GM20431 (cell line): ENCODE results near the gene HNRNPC.
"Not testable (repeated sequence)": the region's sequence is repeated elsewhere in the genome, so short reads cannot be mapped to it uniquely, and the experiment has no call there.

Source experiments
- in situ Hi-C: fragments of 300-500 bp; cut with MseI, MboI; formaldehyde crosslinking; loops from one replicate; pipeline ENCODE4 v1.15.0; 2020; ENCODE audit warnings: low sequenced_read_pairs; ENCODE audit not compliant: unreplicated experiment

The HNRNPC gene

DNA sequence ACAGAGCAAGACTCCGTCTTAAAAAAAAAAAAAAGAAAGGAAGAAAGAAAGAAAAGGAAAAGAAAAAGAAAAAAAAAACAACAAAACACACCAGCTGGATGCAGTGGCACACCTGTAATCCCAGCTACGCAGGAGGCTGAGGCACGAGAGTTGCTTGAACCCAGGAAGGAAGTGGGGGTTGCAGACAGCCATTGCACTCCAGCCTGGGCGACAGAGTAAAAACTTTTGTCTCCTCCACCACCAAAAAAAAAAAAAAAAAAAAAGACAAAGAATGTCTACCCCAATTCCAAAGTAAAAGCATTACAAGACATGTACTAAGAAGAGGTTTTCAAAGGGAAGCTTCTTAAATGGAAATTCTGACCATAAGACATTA is 53.4 kb downstream of the HNRNPC start:
- in situ Hi-C loops = no loop called here

DNA sequence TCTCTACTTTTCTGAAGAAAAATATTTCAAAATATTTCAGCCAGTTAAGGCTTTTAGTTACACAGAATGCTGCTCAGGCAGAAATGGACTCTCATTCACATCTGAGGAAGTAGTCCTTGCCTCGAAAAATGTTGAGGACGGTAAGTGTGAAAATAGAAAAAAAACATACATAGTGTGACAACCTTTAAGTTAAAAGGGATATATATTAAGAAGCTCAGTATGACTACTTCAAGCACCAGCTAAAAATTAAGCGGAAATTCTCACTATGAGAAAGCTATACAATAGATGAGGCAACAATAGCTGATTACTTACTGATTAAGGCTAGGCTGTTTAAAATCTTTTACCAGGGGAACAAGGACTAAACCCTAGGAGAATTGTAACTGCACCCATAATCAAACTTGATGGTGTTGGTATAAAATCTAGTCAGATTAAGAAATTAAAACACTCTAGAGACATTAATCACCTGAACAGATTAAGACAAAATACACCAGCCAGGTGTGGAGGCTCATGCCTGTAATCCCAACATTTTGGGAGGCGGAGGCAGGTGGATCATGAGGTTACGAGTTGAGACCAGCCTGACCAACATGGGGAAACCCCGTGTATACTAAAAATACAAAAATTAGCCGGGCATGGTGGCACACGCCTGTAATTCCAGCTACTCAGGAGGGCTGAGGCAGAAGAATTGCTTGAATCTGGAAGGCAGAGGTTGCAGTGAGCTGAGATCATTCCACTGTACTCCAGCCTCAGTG is 53.9 kb downstream of the HNRNPC start:
- in situ Hi-C loops = no loop called here

DNA sequence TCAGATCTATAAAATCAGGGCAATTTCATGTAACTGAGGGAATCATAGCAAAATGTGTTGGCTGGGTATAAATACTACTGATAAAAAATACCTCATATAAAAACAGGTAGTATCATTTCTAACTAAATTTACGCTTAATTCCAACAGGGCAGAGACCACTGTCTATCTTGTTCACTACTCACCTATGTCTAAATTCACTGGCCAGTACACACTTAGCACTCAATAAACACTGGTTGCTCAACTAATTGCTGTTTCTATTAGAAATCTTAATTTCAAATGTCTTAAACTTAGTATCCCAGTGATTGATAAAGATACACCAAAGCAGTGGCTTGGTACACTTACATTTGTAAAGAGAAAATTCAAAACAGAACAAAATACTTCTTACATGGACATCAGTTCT is 55.6 kb downstream of the HNRNPC start:
- in situ Hi-C loops = no loop called here

DNA sequence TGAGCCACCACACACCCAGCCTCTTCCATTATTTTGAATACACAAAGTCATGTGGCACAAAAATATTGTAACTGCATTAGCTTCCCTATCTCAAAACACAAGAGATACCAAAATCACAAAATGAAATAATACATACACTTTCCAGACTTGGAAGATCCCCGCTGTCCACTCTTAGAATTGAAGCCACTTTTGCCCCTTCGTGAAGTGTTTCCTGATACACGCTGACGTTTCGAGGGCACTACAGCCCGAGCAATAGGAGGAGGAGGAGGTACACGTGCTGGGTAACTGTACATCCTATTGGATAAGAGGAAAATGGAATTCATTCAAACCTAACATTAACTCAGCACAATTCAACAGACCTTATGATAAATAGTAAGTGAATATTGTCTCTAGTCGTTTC is 56.4 kb downstream of the HNRNPC start:
- in situ Hi-C loops = not testable (repeated sequence)

DNA sequence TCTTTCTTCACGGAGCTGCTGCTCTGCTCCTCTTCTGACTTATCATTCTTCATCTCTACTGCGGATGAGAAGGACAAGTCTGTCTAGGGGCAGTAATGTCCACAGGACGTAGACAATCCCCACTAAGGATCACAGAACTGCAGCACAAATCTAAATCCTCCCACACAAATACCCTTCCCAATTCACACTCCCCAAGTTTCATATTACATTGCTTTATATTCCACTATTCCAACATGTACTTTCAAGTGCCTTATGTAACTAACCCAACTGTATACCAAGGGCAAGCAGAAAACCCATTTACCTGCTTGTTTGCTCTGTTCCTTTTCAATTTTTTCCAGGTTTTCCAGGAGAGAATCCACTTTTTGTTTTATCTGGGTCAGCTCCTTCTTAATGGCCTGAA is 57.7 kb downstream of the HNRNPC start:
- in situ Hi-C loops = no loop called here

DNA sequence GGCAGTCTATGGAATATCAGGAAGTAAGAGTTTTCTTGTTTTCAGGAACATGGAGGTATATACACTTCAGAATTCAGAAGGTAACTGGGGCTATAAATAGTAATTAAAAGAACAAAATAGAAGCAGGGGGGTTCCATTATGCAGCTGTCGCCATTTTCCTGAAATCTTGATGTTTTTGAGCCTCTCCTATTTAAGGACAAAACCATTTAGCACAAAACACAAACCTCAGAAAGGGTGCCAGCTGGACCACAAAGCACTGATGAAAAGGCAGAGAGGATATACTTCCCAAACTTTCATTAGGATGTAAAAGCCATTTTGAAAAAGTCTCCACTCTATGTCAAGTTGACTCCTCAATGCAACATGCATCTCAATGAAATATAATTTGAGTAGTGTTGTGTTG is 59.2 kb downstream of the HNRNPC start:
- in situ Hi-C loops = no loop called here

DNA sequence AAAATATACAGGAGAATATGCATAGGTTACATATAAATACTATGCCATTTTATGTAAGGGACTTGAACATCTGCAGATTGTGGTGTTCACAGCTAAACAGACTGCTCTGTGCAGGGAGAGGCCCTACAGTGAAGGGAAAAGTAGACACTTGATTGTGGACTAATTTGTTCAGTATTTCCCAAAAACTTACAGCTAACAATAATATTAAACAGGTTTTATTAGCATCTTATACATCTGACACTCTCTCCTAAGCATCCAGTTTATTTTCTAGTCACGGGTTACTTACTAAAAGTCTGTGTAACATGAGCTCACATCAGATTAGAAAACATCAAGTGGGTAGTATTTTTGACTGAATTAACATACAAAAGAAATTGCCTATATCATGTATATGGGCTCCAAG is 60.1 kb downstream of the HNRNPC start:
- in situ Hi-C loops = no loop called here

DNA sequence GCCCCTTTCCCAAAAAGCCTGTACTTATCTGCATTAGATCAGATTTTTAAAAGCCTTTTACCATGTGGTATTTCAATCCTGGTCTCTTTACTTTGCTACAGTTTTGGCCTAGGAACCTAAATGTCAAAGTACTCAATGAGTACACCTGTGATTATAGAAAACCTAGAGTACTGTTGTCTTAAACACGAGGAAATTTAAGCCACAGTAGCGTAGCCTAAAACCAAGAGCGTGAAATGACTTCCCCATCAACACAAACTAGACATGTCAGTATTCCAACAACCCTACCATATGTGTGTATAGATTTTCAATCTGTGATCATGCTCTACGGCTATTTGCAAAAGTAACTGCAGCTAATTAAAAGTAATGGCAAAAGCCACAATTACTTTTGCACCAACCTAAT is 60.7 kb downstream of the HNRNPC start:
- in situ Hi-C loops = no loop called here

DNA sequence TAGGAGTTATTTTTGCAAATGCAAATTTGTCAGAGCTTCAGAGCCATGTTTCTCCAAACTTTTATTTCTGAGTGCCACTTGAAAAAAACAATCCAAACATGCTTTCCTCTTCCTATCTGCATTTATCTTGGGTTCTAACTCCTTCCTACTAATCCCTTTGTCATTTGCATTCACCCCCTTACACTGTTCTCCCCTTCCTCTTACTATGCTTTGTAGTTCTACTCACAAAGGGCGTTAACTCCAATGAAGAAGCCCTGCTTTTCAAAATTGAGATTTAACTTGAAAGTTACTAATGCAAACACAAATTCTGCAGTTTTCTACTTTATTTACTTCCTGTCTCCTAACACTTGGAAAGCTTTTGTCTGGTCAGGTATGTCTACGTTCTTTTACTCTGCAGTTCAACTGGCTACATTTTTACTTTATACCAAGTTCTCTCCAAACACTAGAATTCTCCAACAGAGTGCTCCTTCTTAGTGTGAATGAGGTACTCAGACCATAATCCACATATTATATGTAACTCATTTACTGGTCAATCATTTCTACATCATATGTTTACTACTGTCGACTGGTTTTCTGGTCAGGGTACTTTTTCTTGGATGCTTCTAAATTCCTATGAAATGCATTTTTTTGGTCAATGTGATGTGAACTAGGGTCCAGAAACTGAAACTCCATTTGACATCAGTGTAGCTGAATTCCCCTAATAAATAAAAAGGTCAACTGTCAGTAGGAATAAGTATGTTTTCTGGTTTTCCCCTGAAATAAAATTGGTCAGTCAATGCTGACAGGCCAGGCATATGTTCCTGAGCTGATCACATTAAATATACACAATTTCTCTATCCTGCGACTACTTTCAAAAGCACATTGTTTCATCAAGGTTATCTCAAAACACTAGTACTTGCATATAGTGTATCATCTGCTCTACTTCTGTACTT is 62.2 kb downstream of the HNRNPC start:
- in situ Hi-C loops = no loop called here

DNA sequence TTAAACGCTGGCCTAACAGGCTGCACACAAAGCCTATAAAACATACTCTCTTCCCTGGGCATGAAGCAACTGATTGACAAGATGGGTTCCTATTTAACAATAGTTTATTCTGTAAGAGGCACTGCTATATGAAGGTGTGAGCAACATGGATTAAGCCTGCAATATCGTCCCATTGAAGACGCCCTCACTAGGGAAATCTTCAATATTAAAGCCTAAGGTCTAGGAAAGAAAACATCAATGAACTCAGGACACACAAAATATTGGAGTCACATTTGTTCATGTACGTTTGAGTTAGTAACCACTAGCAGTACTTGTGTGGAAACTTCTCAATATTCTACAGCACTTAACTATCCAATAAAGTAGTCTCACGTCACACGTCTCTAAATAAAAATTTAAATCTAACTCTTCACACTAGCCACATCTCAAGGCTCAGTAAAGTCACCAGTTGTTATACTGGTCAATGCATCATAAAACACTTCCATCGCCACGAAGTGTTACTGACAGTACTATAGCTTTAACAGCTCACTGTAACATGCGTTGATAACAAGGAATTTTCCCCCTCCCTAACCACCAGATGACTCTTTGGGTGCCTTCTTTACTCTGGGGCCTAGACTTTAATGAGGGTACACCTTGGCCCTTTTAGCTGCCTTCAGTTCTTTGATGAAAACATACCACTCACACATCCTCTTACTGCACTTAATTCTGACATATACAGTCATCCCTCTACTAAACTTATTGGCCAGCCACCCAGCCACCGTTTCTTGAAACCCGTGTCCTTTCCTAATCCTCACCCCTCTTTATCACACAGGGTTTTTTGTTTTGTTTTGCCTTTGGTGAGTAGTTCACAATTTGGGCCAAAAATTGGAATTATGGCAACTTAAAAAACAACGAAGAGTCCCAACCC is 63.3 kb downstream of the HNRNPC start:
- in situ Hi-C loops = no loop called here

DNA sequence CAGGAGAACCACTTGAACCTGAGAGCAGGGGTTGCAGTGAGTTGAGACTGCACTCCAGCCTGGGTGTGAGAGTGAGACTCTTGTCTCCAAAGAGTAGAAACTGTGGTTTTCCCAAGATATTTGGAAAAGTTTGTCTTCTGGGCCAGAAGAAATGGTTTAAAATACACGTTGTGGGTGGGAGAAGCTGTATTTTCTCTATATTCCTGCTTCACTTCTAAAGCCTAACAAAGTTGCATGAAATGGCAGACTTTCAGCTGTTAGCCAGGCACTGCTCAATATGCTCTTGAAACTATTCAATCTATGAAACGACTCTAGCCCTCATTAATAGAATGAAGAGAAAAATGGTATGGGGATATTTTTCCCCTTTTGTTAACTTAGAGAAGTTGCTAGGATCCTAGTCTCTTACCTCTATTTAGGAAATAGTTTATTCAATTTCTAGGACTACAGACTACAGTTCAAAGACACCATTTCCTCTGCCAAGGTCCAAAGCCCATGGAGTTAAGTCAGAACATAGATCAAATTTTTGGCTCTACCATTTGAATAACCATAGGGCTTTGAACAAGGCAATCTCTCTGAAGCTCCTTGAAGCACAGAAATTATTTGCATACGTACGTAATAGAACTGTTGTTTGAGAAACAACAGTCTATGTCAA is 64.1 kb downstream of the HNRNPC start:
- in situ Hi-C loops = no loop called here

DNA sequence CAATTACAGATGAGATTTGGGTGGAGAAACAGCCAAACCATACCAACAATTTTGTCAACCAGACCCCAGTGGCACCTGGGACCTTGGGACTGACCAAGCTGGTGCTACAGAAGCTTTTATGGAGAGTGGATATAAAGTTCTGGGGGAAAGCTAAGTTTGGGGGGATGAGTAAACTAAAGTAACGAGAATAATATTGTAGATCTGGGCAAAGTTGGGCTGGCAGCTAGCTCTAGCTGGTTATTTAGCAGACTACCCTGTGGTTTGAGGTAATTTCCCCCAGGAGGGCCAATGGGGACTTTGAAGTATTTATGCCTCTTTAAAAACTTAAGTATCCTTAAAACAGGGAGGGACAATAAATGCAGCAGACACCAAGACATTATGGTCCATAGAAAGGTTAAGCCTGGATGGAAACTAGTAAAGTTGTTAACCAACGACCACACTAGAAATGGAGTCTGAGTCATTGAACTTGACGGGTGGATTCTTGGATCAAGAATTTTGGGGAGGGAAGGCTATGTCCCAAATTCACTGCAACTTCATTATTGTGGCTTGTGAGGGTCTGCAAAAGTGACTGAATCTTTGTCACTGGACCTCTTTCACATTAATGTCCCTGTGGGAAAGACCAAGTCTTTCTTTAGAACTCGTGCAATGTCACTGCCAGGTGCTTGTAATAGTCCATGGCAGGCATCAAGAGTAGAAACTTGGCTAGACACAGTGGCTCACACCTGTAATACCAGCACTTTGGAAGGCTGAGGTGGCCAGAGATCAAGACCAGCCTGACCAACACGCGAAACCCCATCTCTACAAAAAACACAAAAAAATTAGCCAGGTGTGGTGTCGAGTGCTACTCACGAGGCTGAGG is 64.8 kb downstream of the HNRNPC start:
- in situ Hi-C loops = no loop called here

DNA sequence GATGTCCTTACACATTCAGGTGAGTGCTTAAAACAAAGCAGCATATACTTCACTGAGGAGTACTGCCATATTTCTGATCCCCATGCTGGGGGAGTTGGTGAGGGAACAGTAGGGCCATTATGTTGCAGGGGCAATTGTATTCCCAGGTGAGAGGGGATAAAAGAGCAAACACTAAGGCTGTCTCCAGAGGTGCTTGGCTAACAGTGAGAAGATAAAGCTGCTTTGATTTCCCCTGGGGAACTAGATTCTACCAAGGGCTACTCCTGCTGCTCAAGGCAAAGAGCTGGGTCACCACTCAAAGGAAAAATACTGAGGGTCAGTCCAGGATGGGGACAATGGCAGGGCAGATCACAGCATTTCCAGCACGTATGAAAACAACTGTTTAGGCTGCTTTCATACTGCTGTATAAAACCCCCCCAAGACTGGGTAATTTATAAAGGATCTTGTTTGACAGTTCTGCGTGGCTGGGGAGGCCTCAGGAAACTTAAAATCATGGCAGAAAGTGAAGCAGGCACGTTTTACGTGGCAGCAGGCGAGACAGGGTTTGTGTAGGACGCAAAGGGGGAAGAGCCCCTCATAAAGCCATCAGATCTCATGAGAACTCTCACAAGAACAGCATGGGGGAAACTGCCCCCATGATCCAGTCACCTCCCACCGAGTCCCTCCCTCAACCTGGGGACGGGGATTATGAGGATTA is 65.6 kb downstream of the HNRNPC start:
- in situ Hi-C loops = no loop called here

DNA sequence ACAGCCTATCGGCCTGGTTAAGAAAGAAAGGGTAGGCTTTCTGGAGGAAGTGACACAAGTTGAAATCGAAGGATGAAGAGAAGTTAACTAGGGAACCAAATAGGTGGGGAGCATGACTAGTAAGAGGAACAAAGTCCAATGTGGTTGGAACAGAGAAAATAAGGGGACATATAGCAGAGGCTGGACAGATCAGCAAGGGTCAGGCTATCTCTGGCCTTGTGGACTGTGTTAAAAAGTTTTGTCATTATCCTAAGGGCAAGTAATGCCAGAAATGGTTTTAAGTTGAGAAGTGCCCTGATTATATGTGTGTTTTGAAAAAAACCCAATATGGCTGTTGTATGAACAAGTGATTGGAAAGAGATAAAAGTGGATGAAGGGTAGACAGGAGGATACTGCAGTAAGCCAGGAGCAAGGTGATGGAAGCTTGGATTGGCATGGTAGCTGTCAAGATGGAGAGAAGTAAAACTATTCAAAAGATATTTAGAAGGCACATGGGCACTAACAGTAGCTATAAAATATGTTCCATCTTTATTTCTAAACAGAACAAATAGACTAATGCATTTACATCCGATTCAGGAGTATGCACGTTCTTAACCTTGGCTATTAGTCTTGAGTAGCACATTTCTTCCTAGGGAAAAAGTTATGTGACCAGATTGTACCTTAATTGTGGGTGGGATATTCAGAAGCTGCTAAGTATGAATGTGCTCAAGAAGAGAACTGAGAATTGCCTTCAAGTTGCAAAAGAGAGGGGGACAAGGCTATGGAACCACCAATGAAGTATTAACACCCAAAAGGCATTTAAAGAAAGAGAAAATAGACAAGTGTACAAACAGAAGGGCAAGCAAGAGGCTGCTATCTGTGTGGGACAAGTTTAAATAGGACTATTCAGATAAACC is 66.5 kb downstream of the HNRNPC start:
- in situ Hi-C loops = no loop called here

DNA sequence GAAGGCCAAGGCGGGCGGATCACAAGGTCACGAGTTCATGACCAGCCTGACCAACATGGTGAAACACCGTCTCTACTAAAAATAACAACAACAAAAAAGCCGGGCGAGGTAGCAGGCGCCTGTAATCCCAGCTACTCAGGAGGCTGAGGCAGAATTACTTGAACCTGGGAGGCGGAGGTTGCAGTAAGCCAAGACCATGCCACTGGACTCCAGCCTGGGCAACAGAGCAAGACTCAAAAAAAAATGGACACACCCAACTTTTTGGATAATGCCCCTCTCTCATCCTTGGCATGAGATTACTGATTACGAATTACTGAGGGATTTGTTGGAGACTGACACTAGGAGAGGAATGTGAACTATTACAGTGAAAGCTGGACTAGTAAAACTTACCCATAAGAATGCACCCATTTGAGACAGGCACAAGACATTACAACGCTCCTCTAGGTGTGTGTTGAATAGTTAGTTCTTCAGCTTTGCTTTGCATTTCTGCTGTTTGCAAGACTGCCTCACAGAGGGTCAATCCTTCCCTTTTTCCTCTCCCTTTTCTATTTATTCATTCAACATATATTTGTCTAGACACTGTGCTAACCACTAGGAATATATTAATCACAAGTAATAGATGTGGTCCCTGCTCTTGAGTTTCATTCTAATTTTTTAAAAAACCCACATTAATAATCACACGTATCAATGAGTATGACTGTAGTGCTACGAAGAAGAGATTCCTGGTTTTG is 67.3 kb downstream of the HNRNPC start:
- in situ Hi-C loops = no loop called here

DNA sequence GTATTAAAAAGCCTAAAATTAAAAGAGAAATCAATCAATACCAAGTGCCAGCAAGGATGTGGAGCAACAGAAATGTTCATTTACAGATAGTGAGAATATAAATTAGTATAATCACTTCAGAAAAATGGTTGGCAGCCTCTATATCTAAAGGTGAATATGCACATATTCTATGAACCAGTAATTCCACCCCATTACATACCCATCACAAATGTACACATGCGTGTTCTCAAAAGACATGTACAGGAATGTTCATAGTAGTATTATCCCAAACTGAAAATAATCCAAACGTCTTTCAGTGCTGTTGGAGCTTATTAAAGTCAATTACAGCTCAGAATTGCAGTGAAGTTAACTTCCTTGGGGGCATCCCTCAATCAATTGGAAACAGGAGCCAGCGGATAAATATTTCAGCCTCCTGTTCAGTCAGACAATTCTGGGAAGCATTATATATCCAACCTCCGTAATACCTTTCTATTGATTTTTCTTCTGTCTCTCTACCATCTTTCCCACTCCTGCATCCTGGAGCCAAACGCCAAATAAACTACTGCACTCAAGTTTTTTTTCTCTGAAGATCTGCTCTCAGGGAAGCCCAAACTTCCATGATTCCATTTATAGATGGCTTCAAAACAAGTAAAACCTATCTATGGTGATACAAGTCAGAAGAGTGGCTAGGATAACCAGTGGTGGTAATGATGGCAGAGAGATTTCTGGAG is 68.3 kb downstream of the HNRNPC start:
- in situ Hi-C loops = no loop called here
